ENCODE measurements around the gene CXCR6. TPM values are rescaled to one million over a fixed set of nuclear protein-coding genes. Genes with fewer than 3 reads are reported as not detected.

CXCR6 gene
- total and polyA plus RNA-seq, 2 of the 13 experiments (the other 11 are each of a cell fraction or from before 2014, with no cell fraction given), result not detected

DNA sequence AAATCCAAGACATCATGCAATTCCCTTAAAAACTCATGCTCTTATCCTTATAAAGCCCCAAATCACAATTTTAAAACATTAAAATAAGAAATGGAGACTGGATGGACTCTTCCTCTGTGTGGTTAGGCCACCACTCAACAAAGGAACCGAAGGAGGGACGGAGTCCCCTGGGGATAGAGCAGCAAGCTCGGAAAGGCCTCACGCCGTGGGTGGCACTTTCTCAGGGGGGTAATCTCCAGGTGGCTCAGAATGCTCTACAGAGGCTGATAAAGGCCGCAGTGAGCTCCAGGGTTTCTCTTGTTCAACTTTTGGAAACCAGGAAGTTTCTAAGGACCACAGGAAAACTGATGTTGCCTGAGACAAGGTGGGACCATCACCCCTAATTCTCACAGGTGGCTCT lies 33.7 kb upstream of the CXCR6 start (continued):
- TF ChIP-seq ZNF737 (CRISPR knock-in tag; IDR thresholded peaks at IDR 0.05; ENCODE audit: borderline replicate concordance) (no peak), SYNCRIP (IDR thresholded peaks at IDR 0.05; ENCODE audit: insufficient read depth, low read depth, low read length) (no peak), ZFY (CRISPR knock-in tag; IDR thresholded peaks at IDR 0.05) (no peak), HOXA9 (CRISPR knock-in tag; IDR thresholded peaks at IDR 0.05; ENCODE audit: borderline replicate concordance) (no peak), ELF4 (CRISPR knock-in tag; IDR thresholded peaks at IDR 0.05; ENCODE audit: borderline replicate concordance) (no peak), ZNF816 (CRISPR knock-in tag; IDR thresholded peaks at IDR 0.05; ENCODE audit: borderline replicate concordance) (no peak), MIER2 (CRISPR knock-in tag; IDR thresholded peaks at IDR 0.05) (no peak)
- TF ChIP-seq, protein P1, sequence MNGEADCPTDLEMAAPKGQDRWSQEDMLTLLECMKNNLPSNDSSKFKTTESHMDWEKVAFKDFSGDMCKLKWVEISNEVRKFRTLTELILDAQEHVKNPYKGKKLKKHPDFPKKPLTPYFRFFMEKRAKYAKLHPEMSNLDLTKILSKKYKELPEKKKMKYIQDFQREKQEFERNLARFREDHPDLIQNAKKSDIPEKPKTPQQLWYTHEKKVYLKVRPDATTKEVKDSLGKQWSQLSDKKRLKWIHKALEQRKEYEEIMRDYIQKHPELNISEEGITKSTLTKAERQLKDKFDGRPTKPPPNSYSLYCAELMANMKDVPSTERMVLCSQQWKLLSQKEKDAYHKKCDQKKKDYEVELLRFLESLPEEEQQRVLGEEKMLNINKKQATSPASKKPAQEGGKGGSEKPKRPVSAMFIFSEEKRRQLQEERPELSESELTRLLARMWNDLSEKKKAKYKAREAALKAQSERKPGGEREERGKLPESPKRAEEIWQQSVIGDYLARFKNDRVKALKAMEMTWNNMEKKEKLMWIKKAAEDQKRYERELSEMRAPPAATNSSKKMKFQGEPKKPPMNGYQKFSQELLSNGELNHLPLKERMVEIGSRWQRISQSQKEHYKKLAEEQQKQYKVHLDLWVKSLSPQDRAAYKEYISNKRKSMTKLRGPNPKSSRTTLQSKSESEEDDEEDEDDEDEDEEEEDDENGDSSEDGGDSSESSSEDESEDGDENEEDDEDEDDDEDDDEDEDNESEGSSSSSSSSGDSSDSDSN (CRISPR knock-in tag; IDR thresholded peaks at IDR 0.05), result no peak
- TF ChIP-seq, protein P2, sequence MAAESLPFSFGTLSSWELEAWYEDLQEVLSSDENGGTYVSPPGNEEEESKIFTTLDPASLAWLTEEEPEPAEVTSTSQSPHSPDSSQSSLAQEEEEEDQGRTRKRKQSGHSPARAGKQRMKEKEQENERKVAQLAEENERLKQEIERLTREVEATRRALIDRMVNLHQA (CRISPR knock-in tag; IDR thresholded peaks at IDR 0.05), result no peak

DNA sequence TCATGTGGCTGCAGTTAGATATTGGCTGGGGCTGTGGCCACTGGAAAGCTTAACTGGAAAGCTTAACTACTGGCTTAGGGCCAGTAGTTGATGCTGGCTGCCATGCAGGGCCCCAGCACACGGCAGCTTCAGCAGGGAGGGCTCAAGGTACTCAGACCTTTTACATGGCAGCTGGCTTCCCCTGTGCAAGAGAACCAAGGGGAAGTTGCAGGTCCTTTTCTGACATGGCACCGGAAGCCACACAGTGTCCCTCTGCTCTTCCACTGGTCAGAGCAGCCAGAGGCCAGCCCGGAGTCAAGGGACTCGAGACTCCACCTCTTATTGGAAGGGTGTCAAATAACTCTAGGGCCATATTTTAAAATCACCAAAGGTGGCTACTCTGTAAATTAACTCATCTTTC lies 32.4 kb upstream of the CXCR6 start:
- TF ChIP-seq ZNF33A (CRISPR knock-in tag; IDR thresholded peaks at IDR 0.05; ENCODE audit: borderline replicate concordance) (no peak), SIX1 (CRISPR knock-in tag; IDR thresholded peaks at IDR 0.05; ENCODE audit: borderline replicate concordance) (no peak), RNF2 (conservative IDR thresholded peaks at IDR 0.05; ENCODE audit: low read depth) (no peak), PAWR (CRISPR knock-in tag; IDR thresholded peaks at IDR 0.05; ENCODE audit: borderline replicate concordance) (no peak), CHD4 (IDR thresholded peaks at IDR 0.05; ENCODE audit: borderline replicate concordance, low read length) (no peak), TBP (CRISPR knock-in tag; IDR thresholded peaks at IDR 0.05) (no peak)
- 0% methylated on average over 1 of the region's 4 CpGs for WGBS (ENCODE audit: low lambda C conversion rate)
- Histone ChIP-seq H3K4me3 (replicated peaks in 1 of 3; ENCODE audit: insufficient read depth in 1 of 3, low read depth in 2 of 3, low read length in 3 of 3) (no peak overlapping the region), H3K9ac (ENCODE audit: insufficient read depth, low read depth, low read length) (no peak overlapping the region), H3K79me2 (ENCODE audit: insufficient read depth, low read length) (no peaks in the 10 kb centered on the region), H4K20me1 (ENCODE audit: insufficient read depth, low read length) (no peaks in the 10 kb centered on the region), H3K27ac (ENCODE audit: extremely low read length, insufficient read depth, low read length) (no peak overlapping the region), H2AFZ (ENCODE audit: low read length) (no peak overlapping the region), H3K4me2 (ENCODE audit: low read depth, low read length) (no peak overlapping the region), H3K27me3 (ENCODE audit: control insufficient read depth in 1 of 2, insufficient read depth in 2 of 2, low read length in 2 of 2) (no peaks in the 10 kb centered on the region), H3K36me3 (replicated peaks in 1 of 2; ENCODE audit: control insufficient read depth in 1 of 2, insufficient read depth in 2 of 2, low read length in 2 of 2) (no peaks in the 10 kb centered on the region), H3K4me1 (ENCODE audit: insufficient read depth, low read length) (peaks cover 8% of the 10 kb centered on the region; the same call in 1 of the 2 replicates), H3K9me3 (ENCODE audit: low read length) (no peaks in the 10 kb centered on the region)
- POLR2A ChIA-PET, result no interaction called here
- ATAC-seq, result no peak
- intact Hi-C loops (cut with micrococcal nuclease; ENCODE audit: unreplicated experiment), result no loop called here
- in situ Hi-C loops (cut with HindIII; ENCODE audit: extremely low pct_ligation_motif_present, low pct_unique_long_range_greater_than_20kb), result loop anchor here (25.0 kb wide), 1 partner anchor 674 kb away; the partner anchor contains the start of gene TMEM158
- no peak for FAIRE-seq
- CTCF ChIA-PET (ENCODE audit: low intra/inter-chr PET ratio, low total read pairs), result no interaction called here
- BruUV-seq (replicated peaks), result no TSS peak
- no peak for DNase-seq (ENCODE audit: low spot score)
